ENCODE results near the gene FAM53C.

DNA sequence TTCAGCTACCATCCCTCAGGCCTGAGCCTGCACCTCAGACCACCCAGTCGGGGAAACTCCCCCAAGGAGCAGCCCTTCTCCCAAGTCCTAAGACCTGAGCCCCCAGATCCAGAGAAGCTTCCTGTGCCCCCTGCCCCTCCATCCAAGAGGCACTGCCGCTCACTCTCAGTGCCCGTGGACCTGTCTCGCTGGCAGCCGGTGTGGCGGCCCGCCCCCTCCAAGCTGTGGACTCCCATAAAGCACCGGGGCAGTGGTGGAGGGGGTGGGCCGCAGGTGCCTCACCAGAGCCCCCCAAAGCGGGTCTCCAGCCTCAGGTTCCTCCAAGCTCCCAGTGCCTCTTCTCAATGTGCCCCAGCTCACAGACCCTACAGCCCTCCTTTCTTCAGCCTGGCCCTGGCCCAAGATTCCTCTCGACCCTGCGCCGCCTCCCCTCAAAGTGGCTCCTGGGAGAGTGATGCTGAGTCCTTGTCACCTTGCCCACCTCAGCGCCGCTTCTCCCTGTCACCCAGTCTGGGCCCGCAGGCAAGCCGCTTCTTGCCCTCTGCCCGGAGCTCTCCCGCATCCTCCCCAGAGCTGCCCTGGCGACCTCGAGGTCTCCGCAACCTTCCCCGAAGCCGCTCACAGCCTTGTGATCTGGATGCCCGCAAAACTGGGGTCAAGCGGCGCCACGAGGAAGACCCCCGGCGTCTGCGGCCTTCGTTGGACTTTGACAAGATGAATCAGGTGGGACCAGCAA lies 7.0 kb downstream of the FAM53C start:
- TF ChIP-seq, protein P1, sequence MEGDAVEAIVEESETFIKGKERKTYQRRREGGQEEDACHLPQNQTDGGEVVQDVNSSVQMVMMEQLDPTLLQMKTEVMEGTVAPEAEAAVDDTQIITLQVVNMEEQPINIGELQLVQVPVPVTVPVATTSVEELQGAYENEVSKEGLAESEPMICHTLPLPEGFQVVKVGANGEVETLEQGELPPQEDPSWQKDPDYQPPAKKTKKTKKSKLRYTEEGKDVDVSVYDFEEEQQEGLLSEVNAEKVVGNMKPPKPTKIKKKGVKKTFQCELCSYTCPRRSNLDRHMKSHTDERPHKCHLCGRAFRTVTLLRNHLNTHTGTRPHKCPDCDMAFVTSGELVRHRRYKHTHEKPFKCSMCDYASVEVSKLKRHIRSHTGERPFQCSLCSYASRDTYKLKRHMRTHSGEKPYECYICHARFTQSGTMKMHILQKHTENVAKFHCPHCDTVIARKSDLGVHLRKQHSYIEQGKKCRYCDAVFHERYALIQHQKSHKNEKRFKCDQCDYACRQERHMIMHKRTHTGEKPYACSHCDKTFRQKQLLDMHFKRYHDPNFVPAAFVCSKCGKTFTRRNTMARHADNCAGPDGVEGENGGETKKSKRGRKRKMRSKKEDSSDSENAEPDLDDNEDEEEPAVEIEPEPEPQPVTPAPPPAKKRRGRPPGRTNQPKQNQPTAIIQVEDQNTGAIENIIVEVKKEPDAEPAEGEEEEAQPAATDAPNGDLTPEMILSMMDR (conservative IDR thresholded peaks at IDR 0.05; ENCODE audit: low read depth in 2 of 2) = no peak
- no peak for TF ChIP-seq EZH2 (IDR thresholded peaks at IDR 0.05; ENCODE audit: low read depth, unreplicated experiment)
- TF ChIP-seq, protein P2, sequence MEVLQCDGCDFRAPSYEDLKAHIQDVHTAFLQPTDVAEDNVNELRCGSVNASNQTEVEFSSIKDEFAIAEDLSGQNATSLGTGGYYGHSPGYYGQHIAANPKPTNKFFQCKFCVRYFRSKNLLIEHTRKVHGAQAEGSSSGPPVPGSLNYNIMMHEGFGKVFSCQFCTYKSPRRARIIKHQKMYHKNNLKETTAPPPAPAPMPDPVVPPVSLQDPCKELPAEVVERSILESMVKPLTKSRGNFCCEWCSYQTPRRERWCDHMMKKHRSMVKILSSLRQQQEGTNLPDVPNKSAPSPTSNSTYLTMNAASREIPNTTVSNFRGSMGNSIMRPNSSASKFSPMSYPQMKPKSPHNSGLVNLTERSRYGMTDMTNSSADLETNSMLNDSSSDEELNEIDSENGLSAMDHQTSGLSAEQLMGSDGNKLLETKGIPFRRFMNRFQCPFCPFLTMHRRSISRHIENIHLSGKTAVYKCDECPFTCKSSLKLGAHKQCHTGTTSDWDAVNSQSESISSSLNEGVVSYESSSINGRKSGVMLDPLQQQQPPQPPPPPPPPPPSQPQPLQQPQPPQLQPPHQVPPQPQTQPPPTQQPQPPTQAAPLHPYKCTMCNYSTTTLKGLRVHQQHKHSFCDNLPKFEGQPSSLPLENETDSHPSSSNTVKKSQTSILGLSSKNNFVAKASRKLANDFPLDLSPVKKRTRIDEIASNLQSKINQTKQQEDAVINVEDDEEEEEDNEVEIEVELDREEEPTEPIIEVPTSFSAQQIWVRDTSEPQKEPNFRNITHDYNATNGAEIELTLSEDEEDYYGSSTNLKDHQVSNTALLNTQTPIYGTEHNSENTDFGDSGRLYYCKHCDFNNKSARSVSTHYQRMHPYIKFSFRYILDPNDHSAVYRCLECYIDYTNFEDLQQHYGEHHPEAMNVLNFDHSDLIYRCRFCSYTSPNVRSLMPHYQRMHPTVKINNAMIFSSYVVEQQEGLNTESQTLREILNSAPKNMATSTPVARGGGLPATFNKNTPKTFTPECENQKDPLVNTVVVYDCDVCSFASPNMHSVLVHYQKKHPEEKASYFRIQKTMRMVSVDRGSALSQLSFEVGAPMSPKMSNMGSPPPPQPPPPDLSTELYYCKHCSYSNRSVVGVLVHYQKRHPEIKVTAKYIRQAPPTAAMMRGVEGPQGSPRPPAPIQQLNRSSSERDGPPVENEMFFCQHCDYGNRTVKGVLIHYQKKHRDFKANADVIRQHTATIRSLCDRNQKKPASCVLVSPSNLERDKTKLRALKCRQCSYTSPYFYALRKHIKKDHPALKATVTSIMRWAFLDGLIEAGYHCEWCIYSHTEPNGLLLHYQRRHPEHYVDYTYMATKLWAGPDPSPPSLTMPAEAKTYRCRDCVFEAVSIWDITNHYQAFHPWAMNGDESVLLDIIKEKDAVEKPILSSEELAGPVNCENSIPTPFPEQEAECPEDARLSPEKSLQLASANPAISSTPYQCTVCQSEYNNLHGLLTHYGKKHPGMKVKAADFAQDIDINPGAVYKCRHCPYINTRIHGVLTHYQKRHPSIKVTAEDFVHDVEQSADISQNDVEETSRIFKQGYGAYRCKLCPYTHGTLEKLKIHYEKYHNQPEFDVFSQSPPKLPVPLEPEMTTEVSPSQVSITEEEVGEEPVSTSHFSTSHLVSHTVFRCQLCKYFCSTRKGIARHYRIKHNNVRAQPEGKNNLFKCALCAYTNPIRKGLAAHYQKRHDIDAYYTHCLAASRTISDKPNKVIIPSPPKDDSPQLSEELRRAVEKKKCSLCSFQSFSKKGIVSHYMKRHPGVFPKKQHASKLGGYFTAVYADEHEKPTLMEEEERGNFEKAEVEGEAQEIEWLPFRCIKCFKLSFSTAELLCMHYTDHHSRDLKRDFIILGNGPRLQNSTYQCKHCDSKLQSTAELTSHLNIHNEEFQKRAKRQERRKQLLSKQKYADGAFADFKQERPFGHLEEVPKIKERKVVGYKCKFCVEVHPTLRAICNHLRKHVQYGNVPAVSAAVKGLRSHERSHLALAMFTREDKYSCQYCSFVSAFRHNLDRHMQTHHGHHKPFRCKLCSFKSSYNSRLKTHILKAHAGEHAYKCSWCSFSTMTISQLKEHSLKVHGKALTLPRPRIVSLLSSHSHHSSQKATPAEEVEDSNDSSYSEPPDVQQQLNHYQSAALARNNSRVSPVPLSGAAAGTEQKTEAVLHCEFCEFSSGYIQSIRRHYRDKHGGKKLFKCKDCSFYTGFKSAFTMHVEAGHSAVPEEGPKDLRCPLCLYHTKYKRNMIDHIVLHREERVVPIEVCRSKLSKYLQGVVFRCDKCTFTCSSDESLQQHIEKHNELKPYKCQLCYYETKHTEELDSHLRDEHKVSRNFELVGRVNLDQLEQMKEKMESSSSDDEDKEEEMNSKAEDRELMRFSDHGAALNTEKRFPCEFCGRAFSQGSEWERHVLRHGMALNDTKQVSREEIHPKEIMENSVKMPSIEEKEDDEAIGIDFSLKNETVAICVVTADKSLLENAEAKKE (CRISPR knock-in tag; IDR thresholded peaks at IDR 0.05) = no peak
- no peak for TF ChIP-seq EZH2phosphoT487 (IDR thresholded peaks at IDR 0.05; ENCODE audit: unreplicated experiment)
- no peak for TF ChIP-seq POLR2AphosphoS5 (IDR thresholded peaks at IDR 0.05; ENCODE audit: low read depth)
